GM23338 (cell line): Measurements from ENCODE around the gene RORB. TPM values are rescaled to one million over a fixed set of nuclear protein-coding genes. Genes with fewer than 3 reads are reported as not detected.
"Not testable (repeated sequence)": the region's sequence is repeated elsewhere in the genome, so short reads cannot be mapped to it uniquely, and the experiment has no call there.

Experiments
- ATAC-seq: fragments of 200-7000 bp; cut with Tn5 transposase; 3 replicates; pipeline ENCODE4 v1.9.1; 2020
- DNase-seq: peaks from one replicate; pipeline ENCODE4 v3.0.0-alpha.2; 2015; ENCODE audit warnings: low spot score
- H2AFZ ChIP-seq: fragments of 200-600 bp; sonication (generic); 2 replicates; pipeline ENCODE4 v1.8.0; 2016; ENCODE audit warnings: antibody characterized with exemption, mild to moderate bottlenecking, moderate library complexity
- H3F3A ChIP-seq: fragments of 200-600 bp; sonication (generic); replicated peaks from 2 replicates; pipeline ENCODE4 v1.8.0; 2017; ENCODE audit warnings: antibody characterized with exemption, mixed run types, low read depth
- H3K27ac ChIP-seq: fragments of 200-600 bp; sonication (generic); 2 replicates; pipeline ENCODE4 v1.6.1; 2016; ENCODE audit warnings: low read depth
- H3K27me3 ChIP-seq: fragments of 200-600 bp; sonication (generic); 2 replicates; pipeline ENCODE4 v1.8.0; 2016; ENCODE audit warnings: mild to moderate bottlenecking, mixed run types, moderate library complexity; ENCODE audit not compliant: insufficient read depth
- H3K36me3 ChIP-seq: fragments of 200-600 bp; sonication (generic); 2 replicates; pipeline ENCODE4 v1.8.0; 2016; ENCODE audit warnings: mild to moderate bottlenecking; ENCODE audit not compliant: insufficient read depth
- H3K4me1 ChIP-seq: fragments of 200-600 bp; sonication (generic); 2 replicates; pipeline ENCODE4 v1.8.0; 2016; ENCODE audit warnings: mild to moderate bottlenecking, moderate library complexity; ENCODE audit not compliant: insufficient read depth
- H3K4me2 ChIP-seq: fragments of 200-600 bp; sonication (generic); 2 replicates; pipeline ENCODE4 v1.7.1; 2017; ENCODE audit warnings: mixed run types
- H3K4me3 ChIP-seq: fragments of 200-600 bp; sonication (generic); 2 replicates; pipeline ENCODE4 v1.6.1; 2016; ENCODE audit warnings: mixed run types
- H3K79me2 ChIP-seq: fragments of 200-600 bp; sonication (generic); replicated peaks from 2 replicates; pipeline ENCODE4 v1.8.0; 2017; ENCODE audit warnings: mild to moderate bottlenecking; ENCODE audit not compliant: insufficient read depth
- H3K9me2 ChIP-seq: fragments of 200-600 bp; sonication (generic); 2 replicates; pipeline ENCODE4 v1.8.0; 2017; ENCODE audit not compliant: insufficient read depth
- H4K20me1 ChIP-seq: fragments of 200-600 bp; sonication (generic); replicated peaks from 2 replicates; pipeline ENCODE4 v1.8.0; 2017; ENCODE audit warnings: mild to moderate bottlenecking; ENCODE audit not compliant: insufficient read depth
- H3K27ac Mint-ChIP-seq: 2 replicates; pipeline ENCODE4 v1.8.0; 2020; ENCODE audit warnings: inconsistent platforms, mild to moderate bottlenecking, moderate library complexity, mixed read lengths
- H3K27me3 Mint-ChIP-seq: 3 replicates; pipeline ENCODE4 v1.8.0; 2022; ENCODE audit warnings: low read depth, mild to moderate bottlenecking, moderate library complexity, mixed read lengths, inconsistent platforms; ENCODE audit not compliant: insufficient read depth, poor library complexity
- H3K36me3 Mint-ChIP-seq: 3 replicates; pipeline ENCODE4 v1.8.0; 2021; ENCODE audit warnings: low read depth, mild to moderate bottlenecking, inconsistent platforms, moderate library complexity, mixed read lengths
- H3K4me1 Mint-ChIP-seq: 3 replicates; pipeline ENCODE4 v1.8.0; 2020; ENCODE audit warnings: mild to moderate bottlenecking, inconsistent platforms, mixed read lengths
- H3K4me3 Mint-ChIP-seq: 3 replicates; pipeline ENCODE4 v1.8.0; 2021; ENCODE audit warnings: moderate library complexity, mild to moderate bottlenecking, inconsistent platforms, mixed read lengths
- H3K9me3 Mint-ChIP-seq: 3 replicates; pipeline ENCODE4 v1.8.0; 2020; ENCODE audit warnings: moderate library complexity, mild to moderate bottlenecking, inconsistent platforms, mixed read lengths
- CREB1 ChIP-seq: fragments of 250-450 bp; sonication (Bioruptor Pico); IDR thresholded peaks from 2 replicates; pipeline ENCODE4 v1.5.0; 2020; ENCODE audit warnings: low read depth, mild to moderate bottlenecking, moderate library complexity
- CTCF ChIP-seq, 2 experiments: fragments of 200-600 bp in 1 of 2; sonication (generic) in 1 of 2; conservative IDR thresholded peaks; 2 replicates each; pipeline versions ENCODE4 v1.5.1 to v1.6.1; 2016 to 2017; ENCODE audit warnings: antibody characterized with exemption in 2 of 2, low read depth in 2 of 2, mild to moderate bottlenecking in 2 of 2, moderate library complexity in 1 of 2
- ETS1 ChIP-seq: IDR thresholded peaks from 2 replicates; pipeline ENCODE4 v1.6.1; 2016; ENCODE audit warnings: antibody characterized with exemption
- EZH2 ChIP-seq: fragments of 200-600 bp; sonication (generic); IDR thresholded peaks from one replicate; pipeline ENCODE4 v1.8.0; 2017; ENCODE audit warnings: antibody characterized with exemption, mild to moderate bottlenecking, low read depth; ENCODE audit not compliant: unreplicated experiment
- EZH2phosphoT487 ChIP-seq: fragments of 200-600 bp; sonication (generic); IDR thresholded peaks from one replicate; pipeline ENCODE4 v1.8.1; 2018; ENCODE audit warnings: antibody characterized with exemption; ENCODE audit not compliant: unreplicated experiment
- JUNB ChIP-seq: IDR thresholded peaks from one replicate; pipeline ENCODE4 v1.6.1; 2016; ENCODE audit warnings: antibody characterized with exemption; ENCODE audit not compliant: unreplicated experiment
- NANOG ChIP-seq: IDR thresholded peaks from 2 replicates; pipeline ENCODE4 v1.6.1; 2016; ENCODE audit warnings: antibody characterized with exemption, borderline replicate concordance
- POLR2AphosphoS5 ChIP-seq: IDR thresholded peaks from 2 replicates; pipeline ENCODE4 v1.6.1; 2016; ENCODE audit warnings: antibody characterized with exemption, low read depth
- REST ChIP-seq: IDR thresholded peaks from one replicate; pipeline ENCODE4 v1.6.1; 2018; ENCODE audit warnings: antibody characterized with exemption; ENCODE audit not compliant: unreplicated experiment
- STAT1 ChIP-seq: IDR thresholded peaks from one replicate; pipeline ENCODE4 v1.6.1; 2016; ENCODE audit warnings: antibody characterized with exemption; ENCODE audit not compliant: unreplicated experiment
- ZNF331 ChIP-seq: fragments of 250-450 bp; sonication (Bioruptor Pico); IDR thresholded peaks from 2 replicates; pipeline ENCODE4 v1.5.0; 2020; ENCODE audit warnings: low read depth, mild to moderate bottlenecking, moderate library complexity
- polyA plus RNA-seq: library from polyadenylated mRNA; unstranded; fragments of >200 nt; fragmentation: Nextera tagmentation; extraction: Ambion mirVana; gene quantifications from 2 replicates; pipeline ENCODE4 v1.2.1, GENCODE V29; 2016
- total RNA-seq: library from RNA; depleted of rRNA; stranded (reverse); fragments of >200 nt; shearing (Covaris generic); gene quantifications from 2 replicates; pipeline ENCODE4 v1.2.3, GENCODE V29; 2014

Gene RORB
- total and polyA plus RNA-seq, 2 experiments from 2014 or later, result 1.2 to 4.5 TPM

GRCh38 chr9:74528207-74528606 lies 31.1 kb downstream of the RORB start:
- Mint-ChIP-seq H3K27me3 (peaks cover under 1% of the 10 kb centered on the region), H3K36me3 (no peaks in the 10 kb centered on the region), H3K9me3 (no peaks in the 10 kb centered on the region), H3K27ac (no peak overlapping the region), H3K4me1 (peaks cover 30% of the 10 kb centered on the region), H3K4me3 (no peak overlapping the region)
- TF ChIP-seq ZNF331 (CRISPR knock-in tag) (no peak), EZH2phosphoT487 (no peak), CTCF (conservative IDR thresholded peaks at IDR 0.05; ENCODE audit: low read depth in 2 of 2) (no peak), REST (no peak), JUNB (no peak), POLR2AphosphoS5 (no peak), ETS1 (no peak), STAT1 (no peak), EZH2 (no peak), NANOG (no peak), CREB1 (CRISPR knock-in tag) (no peak)
- no peak overlapping the region for H3K4me3 ChIP-seq
- H3K4me1 ChIP-seq, result peaks cover 35% of the 10 kb centered on the region
- no peaks in the 10 kb centered on the region for H3F3A ChIP-seq
- H3K27ac ChIP-seq, result no peak overlapping the region
- DNase-seq, result no peak
- no peaks in the 10 kb centered on the region for H3K27me3 ChIP-seq
- H3K4me2 ChIP-seq, result no peak overlapping the region
- no peaks in the 10 kb centered on the region for H4K20me1 ChIP-seq
- H3K79me2 ChIP-seq, result no peaks in the 10 kb centered on the region; the same call in 1 of the 2 replicates
- no peaks in the 10 kb centered on the region for H3K9me2 ChIP-seq
- H3K36me3 ChIP-seq, result no peaks in the 10 kb centered on the region
- no peak overlapping the region for H2AFZ ChIP-seq
- no peak for ATAC-seq

GRCh38 chr9:74530458-74530857 lies 33.3 kb downstream of the RORB start:
- not testable (repeated sequence) for H2AFZ ChIP-seq, H3K9me3 Mint-ChIP-seq, H3F3A ChIP-seq, H4K20me1 ChIP-seq, H3K79me2 ChIP-seq, H3K27ac ChIP-seq, H3K27ac Mint-ChIP-seq, H3K36me3 ChIP-seq, H3K27me3 Mint-ChIP-seq, H3K4me3 Mint-ChIP-seq, H3K36me3 Mint-ChIP-seq, ATAC-seq, H3K4me2 ChIP-seq, H3K27me3 ChIP-seq, H3K4me3 ChIP-seq, H3K9me2 ChIP-seq
- peaks cover 16% of the 10 kb centered on the region for H3K4me1 ChIP-seq
- H3K4me1 Mint-ChIP-seq, result peaks cover 18% of the 10 kb centered on the region
- peak; percentile 54 for DNase-seq
- TF ChIP-seq CTCF (conservative IDR thresholded peaks at IDR 0.05; ENCODE audit: low read depth in 2 of 2), result peak; percentile 55 to 64
